ENCODE data around the gene TLK1.
A peak's percentile ranks its signal among the peaks of the same experiment; 100 is the strongest.
"Not testable (repeated sequence)": the region's sequence is repeated elsewhere in the genome, so short reads cannot be mapped to it uniquely, and the experiment has no call there.

The TLK1 gene

DNA sequence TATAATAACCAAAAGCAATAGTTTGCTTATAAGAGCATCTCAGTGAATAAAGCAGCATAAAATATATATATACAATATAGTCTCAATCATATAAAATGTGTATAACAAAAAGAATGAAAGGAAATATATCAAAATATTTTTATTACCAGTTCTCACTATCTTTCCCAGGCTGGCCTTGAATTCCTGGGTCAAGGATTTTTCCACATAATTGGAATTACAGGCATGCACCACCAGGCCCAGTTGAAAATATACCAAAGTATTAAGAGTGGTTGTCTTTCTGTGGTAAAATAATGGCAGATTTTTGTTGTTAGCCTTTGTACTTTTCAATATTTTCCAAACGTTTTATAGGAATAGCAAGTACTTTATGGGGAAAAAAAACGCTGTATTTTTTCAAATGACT lies 8.6 kb upstream of the TLK1 start:
- DNase-seq: no peak

- no peak for DNase-seq
These were observed 6.8 kb upstream of the TLK1 start for GRCh38 chr2:171167352-171167997.

GRCh38 chr2:171166328-171166983 lies 5.8 kb upstream of the TLK1 start:
- no peak for DNase-seq

DNA sequence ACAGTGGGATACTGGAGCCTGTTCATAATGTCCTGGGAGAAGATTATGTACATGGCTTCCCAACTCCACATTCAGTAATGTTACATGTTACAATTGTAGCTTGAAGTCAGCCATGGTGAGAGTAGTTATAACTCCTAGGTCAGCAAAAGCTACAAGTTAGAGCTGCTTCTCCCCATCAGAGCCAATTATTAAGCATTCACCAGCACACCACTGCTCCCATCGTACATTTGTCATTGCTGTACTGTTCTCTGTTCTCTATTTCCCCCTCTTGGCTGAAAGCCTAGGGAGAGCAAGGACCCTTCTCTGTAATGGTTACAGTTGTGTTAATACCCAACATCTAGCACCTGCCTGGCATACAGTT lies 5.3 kb upstream of the TLK1 start:
- DNase-seq: no peak

- no peak for DNase-seq
These were observed 2.6 kb upstream of the TLK1 start for GRCh38 chr2:171163261-171163660.

- DNase-seq: not testable (repeated sequence)
These were observed 2.0 kb upstream of the TLK1 start for GRCh38 chr2:171162522-171163197.

- peak; percentile 73 for DNase-seq
These were observed 455 bp upstream of the TLK1 start for GRCh38 chr2:171160956-171161740.

GRCh38 chr2:171159372-171160118 lies 1.1 kb downstream of the TLK1 start:
- DNase-seq: peak; percentile 74

- peak; percentile 74 for DNase-seq
These were observed 1.8 kb downstream of the TLK1 start for GRCh38 chr2:171158790-171159371.

DNA sequence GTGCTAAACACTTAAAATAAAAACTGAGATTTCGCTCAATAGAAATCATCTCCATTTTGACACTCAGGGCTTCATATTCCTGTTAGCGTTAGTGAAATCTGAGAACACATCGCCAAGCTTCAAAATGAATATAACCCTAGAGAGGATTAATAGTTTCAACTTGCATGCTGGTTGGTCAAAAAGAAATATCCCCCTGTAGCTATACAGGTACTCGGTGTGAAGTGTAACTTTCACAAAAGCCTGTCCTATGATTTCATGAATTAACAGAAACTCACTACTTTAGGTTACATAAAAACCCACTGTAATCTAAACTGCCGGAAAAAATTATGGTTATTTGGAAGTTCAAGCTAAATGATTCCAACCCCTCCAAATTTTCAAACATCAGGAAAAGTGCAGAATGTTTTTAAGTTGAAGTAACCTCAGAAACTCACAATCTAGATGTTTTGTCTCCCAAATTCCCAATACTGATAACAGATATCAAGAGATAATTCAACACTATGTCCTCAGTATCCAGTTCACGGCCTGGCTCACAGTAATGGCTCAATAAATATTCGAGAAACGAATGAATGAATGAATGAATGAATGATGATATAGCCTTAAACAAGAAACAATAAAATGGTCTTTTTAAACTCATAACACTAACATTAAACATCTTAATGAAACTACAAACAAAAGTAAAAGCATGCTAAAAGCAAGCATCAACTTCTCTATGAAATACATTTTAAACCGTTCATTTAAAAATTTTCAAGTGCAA lies 2.5 kb downstream of the TLK1 start:
- DNase-seq: peak; percentile 34

- no peak for DNase-seq
These were observed 3.6 kb downstream of the TLK1 start for GRCh38 chr2:171157109-171157500.

- DNase-seq: no peak
These were observed 6.3 kb downstream of the TLK1 start for GRCh38 chr2:171154348-171154747.

DNA sequence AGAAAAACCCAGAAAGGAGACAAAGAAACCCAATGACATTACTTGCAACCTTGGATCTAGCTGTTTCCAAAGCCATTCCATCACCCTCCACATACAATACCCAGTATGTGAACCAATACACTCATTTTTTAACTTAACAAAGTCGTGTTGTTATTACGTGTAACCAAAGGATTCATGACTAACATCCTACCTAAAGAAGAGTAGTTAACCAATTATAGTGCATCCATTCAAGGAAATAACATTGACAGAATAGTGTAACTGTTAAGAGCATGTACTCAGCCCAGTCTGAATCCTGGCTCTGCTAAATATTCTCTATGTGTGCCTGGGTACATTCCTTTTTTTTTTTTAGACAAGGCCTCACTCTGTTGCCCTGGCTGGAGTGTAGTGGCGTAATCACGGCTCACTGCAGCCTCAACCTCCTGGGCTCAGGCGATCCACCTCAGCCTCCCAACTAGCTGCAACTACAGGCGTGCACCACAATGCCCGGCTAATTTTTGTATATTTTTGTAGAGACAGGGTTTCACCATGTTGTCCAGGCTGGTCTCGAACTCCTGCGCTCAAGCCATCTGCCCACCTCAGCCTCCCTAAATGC lies 9.9 kb downstream of the TLK1 start:
- no peak for DNase-seq

GRCh38 chr2:171149986-171150693 lies 10.6 kb downstream of the TLK1 start:
- no peak for DNase-seq

DNA sequence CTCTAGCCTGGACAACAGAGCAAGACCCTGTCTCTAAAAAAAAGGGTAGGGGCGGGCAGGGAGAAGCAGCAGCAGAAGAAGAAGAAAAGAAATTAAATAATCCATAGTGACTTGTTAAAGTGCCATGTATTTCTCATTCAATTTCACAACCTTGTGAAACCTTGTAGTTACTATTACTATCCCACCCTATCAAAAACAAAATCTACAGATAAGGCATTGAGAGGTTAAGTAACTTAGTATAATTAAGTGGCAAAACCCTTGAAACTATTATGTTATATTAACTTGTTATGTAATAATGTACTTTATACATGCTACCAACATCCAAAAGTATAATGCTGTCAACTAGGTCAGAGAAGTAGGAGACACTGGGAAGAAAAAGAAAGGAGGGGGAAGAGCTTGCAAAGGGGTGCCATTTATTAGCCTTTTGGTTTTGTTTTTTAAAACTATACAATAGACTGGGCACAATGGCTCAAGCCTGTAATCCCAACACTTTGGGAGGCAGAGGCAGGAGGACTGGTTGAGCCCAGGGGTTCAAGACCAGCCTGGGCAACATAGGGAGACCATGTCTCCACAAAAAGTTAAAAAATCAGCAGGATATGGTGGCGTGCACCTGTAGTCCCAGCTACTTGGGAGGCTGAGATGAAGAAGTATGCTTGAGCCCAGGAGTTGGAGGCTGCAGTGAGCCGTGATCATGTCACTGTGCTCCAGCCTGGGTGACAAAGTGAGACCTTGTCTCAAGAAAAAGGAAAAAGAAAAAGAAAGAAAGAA lies 11.3 kb downstream of the TLK1 start:
- DNase-seq: no peak

GRCh38 chr2:171147081-171147480 lies 13.6 kb downstream of the TLK1 start:
- DNase-seq: no peak

DNA sequence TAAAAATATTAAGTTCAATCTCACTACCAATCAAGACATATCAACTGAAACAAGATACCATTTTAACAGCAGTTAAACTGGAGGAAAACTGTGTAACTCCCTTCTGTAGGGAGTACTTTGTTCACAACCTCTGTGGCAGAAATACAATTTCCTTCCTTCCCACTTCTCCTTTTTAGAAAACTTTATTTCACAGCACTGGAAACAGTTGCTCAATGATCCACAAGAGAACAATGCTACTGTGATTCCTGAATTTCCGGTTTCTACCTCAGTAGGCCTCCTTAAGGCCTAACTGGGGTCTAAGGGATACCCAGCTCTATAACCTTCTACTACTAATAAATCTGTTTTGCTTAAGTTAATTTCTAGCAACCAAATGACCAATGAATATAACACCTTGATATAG lies 14.1 kb downstream of the TLK1 start:
- no peak for DNase-seq

- no peak for DNase-seq
These were observed 14.6 kb downstream of the TLK1 start for GRCh38 chr2:171146071-171146470.

GRCh38 chr2:171143670-171144062 lies 17.0 kb downstream of the TLK1 start:
- DNase-seq: no peak

- no peak for DNase-seq
These were observed 18.3 kb downstream of the TLK1 start for GRCh38 chr2:171142398-171142797.

All from NCI-H526 treated with DMSO at 0.1 percent for 48 hours (cell line).